ENCODE measurements around the gene VASH2.

GRCh38 chr1:213014642-213015041, 64.3 kb downstream of the VASH2 start:
- TF ChIP-seq, protein P1, sequence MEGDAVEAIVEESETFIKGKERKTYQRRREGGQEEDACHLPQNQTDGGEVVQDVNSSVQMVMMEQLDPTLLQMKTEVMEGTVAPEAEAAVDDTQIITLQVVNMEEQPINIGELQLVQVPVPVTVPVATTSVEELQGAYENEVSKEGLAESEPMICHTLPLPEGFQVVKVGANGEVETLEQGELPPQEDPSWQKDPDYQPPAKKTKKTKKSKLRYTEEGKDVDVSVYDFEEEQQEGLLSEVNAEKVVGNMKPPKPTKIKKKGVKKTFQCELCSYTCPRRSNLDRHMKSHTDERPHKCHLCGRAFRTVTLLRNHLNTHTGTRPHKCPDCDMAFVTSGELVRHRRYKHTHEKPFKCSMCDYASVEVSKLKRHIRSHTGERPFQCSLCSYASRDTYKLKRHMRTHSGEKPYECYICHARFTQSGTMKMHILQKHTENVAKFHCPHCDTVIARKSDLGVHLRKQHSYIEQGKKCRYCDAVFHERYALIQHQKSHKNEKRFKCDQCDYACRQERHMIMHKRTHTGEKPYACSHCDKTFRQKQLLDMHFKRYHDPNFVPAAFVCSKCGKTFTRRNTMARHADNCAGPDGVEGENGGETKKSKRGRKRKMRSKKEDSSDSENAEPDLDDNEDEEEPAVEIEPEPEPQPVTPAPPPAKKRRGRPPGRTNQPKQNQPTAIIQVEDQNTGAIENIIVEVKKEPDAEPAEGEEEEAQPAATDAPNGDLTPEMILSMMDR (IDR thresholded peaks at IDR 0.05), result no peak
- no peak for TF ChIP-seq POLR2A (IDR thresholded peaks at IDR 0.05)
